Right ventricle myocardium inferior (tissue), 1 donor: ENCODE data around the gene KLF12. TPM values are rescaled to one million over a fixed set of nuclear protein-coding genes. Genes with fewer than 3 reads are reported as not detected.

Source experiments
- ATAC-seq: fragments of 200-7000 bp; cut with Tn5 transposase; one replicate; pipeline ENCODE4 v1.9.1; 2020; ENCODE audit warnings: mild to moderate bottlenecking, moderate library complexity
- DNase-seq: peaks from one replicate; pipeline ENCODE4 v3.0.0; 2021; ENCODE audit errors: missing footprints
- intact Hi-C: fragments of 100-400 bp; cut with DNase I; formaldehyde crosslinking; loops from one replicate; pipeline ENCODE4 v1.11.0; 2022
- long read RNA-seq: library from polyadenylated mRNA; unstranded; transcript quantifications from one replicate; pipeline ENCODE4 v2.0.0, GENCODE V29; 2021
- total RNA-seq: library from RNA; stranded (reverse); fragmentation: NEBNext Ultra II Directional; extraction: Animal tissue kit (Norgen Biotek cat#: 25700); gene quantifications from one replicate; pipeline ENCODE4 v1.2.1, GENCODE V29; 2021
- donor health status: DM: no; HTN: yes; CAD: no; lungs with severe emphysema.

Gene KLF12
- total RNA-seq, result 18.9 TPM
- long read RNA-seq, partial matches to known transcripts, result 0 of 2 reads
- long read RNA-seq, other reads (novel, unspliced or antisense), result 2 of 2 reads

DNA sequence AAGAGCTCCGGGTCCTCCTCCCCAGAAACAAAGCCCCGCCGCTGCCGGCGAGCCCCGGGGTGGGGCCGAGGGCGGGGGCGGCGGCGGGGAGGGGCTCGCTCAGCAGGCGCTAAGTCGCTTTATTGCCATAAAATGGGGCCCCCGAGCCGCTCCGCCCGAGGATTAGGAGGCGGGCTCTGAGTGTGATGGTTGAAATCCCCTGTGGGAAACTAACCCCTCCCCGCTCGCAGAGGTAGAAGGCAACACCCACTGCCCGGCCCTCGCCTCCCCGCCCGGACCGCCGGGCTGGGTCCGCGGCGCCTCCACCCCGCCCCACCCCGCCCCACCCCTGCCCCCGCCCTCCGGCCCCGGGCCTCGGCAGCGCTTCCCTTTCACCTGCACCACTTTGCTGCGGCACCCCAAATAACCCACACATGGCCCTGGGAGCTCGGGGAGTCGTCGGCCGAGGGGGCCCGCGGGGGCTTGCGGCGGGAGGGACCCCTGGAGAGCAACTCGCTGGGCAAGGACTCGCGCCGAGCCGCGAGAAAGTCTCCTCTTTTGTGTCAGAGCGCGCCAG is at the start of gene KLF12:
KLF12 (minus strand) TSS at position 184 of the 556 bp plus-strand sequence.
- intact Hi-C loops, result loop anchor here (2.0 to 5.0 kb wide), 4 partner anchors 77 to 367 kb away; no protein-coding TSS in a partner anchor
- peak; percentile 88 for ATAC-seq
- peak; percentile 91 for DNase-seq

DNA sequence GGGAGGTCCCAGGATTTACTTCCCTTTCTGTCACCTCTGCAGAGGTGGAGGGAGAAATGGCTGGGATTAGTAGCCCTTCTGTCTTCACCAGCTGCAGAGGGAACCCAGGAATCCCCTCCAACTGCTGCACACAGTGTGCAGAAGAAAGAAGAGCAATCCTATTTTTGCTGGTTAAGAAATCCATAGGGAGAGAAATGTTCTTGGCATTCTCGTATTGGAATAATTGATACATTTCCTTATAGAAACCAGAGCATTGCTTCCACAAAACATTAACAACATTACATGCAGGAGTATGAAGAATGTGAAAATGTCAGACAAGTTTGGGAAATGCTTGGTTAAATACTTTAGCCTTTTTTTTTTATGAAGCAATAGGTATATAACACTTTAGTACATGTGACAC is 48.3 kb upstream of the KLF12 start:
- no peak for ATAC-seq
- DNase-seq, result no peak
- intact Hi-C loops, result no loop called here

DNA sequence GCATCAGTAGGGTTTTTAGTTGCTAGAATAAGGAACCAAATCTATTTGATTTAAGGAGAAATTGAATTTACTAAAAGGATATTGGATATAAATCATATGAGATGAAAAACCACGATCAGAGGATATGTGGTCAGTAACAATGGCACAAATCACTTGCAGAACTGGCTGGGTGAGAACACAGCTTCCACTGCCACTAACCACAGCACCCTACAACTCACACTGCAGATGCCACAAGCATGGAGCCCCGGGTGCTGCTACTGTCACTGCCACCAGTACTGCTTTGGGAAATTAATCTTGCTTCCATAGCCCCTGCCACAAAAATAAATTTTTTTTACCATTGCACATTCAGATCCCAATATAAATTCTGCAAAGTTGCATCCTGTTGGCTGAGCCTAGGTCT is 40.6 kb upstream of the KLF12 start:
- ATAC-seq, result no peak
- intact Hi-C loops, result no loop called here
- DNase-seq, result no peak

DNA sequence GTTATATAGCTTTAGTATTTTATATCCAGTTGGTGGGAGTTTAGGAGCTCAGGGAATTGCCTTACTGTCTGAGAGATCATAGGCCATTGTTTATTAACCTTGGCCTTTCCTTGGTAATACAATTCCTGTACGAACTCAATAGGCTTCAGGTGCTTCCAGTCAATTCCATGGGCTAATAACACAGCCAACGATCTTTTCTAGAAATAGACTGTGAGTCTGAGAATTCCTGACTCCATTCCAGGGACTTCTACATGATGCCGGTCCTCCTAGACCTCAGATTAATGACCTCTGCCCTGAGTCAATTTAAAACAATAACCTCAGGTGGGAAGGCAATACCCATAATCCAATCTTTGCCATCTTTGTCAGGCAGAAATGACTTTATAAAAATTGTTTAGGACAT is 39.6 kb upstream of the KLF12 start:
- ATAC-seq, result no peak
- intact Hi-C loops, result no loop called here
- DNase-seq, result no peak

DNA sequence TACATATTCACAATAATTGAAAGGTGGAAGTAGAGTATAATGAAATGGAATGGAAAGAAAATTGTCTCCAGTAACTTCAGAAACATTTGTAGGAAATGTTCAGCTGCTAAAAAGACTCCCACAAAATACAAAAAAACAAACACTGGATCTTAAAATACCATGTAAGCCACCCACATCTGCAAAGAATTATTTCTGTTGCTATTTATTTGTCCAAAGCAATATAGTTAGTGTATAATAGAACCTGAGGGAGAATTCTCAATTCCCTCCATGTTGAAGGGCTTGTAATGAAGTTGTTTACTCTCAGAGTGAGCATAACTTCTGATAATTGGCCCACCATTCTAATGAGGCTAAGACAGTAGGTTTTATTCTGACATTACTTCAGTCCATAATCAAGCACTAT is 37.4 kb upstream of the KLF12 start:
- intact Hi-C loops, result no loop called here
- DNase-seq (no peak), ATAC-seq (no peak)

DNA sequence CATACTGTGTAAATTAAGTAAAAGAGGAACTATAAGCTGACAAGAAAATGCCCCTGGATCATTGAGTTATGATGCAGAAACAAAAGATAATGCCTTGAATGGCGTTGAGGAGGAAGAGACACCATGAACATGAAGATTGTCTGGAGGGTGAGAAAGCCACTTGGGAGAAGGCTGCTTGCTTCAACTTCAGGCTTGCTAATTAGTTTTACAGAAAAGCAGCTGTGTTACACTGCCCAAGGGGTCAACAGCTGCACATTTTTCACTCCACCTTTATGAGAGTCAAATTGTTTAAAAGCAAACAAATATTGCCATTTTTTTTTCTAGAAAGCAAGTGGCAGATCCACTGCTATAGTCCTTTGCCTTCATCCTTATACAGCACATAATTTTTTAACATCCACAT is 35.5 kb upstream of the KLF12 start:
- ATAC-seq (no peak), DNase-seq (no peak)
- intact Hi-C loops, result no loop called here

DNA sequence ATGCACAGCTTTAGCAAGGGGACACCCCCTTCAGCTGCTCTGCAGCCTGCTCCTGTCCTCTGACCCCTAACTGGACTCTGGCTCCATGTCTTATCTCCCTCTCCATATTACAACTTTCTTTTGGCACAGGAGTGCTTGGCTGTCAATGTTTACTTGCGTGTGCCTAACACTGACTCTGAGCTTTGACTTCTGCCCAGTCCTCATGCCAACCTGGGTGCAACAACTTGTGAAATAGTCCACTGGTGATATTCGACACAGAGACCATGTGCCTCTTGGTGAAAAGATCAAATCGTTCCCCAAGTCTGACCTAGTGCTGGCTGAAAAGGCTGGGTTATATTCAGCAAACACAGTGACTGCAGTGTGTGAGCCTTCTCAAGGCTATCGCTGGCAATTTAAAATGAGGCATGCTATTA is 34.1 kb upstream of the KLF12 start:
- ATAC-seq (peak; percentile 46), DNase-seq (no peak)
- intact Hi-C loops, result no loop called here

DNA sequence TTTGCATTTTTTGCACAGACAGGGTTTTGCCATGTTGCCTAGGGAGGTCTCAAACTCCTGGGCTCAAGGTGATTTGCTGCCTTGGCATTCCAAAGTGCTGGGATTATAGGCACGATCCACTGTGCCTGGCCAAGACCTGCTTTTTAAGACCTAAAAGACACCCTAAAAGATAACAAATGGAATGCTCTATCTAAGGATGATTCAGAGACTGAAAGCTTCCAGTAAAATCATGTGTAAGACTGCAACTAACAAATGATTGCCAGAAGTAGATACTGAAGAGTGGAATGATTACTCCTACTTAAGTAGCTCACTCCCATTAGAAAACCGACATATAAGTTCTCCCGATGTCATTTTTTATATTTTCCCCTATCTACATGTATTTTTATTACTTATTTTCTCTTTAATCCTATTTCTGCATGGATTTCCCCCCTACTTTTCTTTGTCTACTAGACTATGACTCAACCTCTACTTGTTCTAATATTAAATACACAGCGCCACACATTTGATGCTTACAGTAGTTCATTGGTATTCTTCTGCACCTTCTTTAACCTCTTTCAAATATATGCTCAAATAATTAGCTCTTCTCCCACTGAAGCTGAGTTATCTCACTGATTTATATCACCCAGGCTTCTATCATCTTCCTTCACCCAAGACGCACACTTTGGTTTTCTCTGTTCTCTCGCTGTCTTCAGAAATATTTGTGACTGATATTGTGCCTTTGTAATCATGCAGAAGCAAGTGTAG is 32.2 kb upstream of the KLF12 start:
- no peak for ATAC-seq

DNA sequence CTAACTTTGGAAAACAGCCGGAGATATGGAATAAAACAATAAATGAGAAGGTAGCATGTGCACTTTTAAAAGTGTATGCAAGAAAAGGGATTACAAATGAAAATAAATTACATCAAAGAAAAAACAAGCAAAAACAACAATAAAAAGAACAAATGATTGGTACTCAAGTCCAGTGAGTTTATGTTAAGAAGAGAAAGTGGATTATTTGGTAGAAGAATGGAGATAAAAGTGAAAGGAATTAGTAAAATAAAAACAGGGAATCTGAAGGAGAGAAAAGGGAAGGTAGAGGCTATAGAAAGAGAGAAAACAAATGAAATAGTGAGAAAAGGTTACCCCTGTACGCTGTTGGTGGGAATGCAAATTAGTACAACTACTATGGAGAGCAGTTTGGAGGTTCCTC is 28.6 kb upstream of the KLF12 start:
- DNase-seq (no peak), ATAC-seq (no peak)
- intact Hi-C loops, result no loop called here

More for the DNA sequence above, 32.2 kb upstream of the KLF12 start:
- intact Hi-C loops, result no loop called here
- no peak for DNase-seq

DNA sequence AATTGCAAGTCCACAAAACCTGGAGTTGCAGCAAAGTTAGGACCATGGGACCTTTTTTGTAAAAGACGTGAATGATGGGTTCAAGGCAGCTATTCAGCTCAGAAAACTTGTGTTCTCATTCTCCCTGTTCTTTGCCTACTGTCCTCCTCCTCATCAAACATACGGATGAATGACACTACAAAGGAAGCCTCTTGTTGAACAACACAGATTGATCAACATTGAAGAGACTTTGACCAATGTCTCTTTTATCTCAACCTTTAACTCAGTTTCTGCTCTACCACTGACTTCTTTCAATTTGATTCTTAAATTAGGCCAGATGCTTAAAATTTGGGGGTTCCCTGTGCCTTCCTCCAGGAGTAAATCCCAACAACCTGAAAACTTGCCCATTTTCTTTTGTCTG is 27.9 kb upstream of the KLF12 start:
- intact Hi-C loops, result no loop called here
- ATAC-seq, result no peak
- no peak for DNase-seq

DNA sequence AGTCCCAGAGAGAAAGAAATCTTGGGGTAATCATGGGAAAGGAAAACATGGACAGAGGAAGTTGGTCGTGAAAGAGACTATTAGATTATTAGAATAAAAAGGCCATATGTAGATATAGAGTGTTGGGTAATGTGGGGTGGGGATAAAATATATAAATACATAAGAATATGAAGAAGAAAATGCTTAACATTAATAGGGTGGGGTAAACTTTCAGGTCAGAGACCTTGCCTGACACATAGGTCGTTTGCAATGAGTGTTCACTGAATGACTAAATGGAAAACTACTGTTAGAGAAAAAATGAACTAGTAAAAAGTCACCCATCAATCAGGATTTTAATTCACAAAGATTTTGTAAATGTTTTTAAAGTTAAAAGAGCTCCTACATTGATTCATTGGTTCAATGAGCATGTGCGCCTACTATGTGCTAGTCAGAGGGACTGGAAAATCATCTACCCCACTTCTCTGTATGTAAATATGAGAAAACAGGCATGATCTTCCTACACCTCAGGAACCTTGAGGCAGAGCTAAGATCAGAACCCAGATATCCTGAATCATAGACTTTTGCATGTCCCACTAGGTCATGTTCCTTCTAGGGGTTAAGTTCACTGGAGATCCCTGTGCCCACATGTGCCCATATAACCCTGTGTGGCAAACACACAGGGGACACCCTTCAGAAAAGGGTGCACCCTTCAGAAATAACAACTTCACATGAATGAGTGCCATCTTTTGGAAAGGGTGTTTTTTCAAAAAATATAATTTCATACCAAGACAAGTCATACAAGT is 24.6 kb upstream of the KLF12 start:
- no peak for ATAC-seq
- DNase-seq, result no peak
- intact Hi-C loops, result no loop called here

DNA sequence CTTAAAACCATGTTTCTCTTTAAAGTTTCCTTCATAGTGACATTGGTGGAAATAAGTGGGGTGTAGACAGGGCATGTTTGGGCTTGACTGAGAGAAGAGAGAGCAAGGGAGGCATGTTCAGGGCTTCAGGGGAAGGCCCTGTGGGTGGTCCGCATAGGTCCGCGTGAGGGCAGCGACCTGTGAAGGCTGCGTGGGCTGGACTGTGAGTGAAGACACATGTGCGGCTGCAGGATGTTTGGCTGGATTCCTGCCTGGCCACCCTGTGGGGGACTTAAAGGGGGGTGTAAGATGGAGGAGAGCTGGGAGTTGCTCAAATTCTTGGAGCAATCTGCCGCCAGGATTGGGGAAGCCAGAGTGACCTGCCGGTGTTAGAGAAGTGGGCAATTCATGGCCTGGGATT is 23.8 kb upstream of the KLF12 start:
- intact Hi-C loops, result no loop called here
- DNase-seq (peak; percentile 52), ATAC-seq (no peak)

DNA sequence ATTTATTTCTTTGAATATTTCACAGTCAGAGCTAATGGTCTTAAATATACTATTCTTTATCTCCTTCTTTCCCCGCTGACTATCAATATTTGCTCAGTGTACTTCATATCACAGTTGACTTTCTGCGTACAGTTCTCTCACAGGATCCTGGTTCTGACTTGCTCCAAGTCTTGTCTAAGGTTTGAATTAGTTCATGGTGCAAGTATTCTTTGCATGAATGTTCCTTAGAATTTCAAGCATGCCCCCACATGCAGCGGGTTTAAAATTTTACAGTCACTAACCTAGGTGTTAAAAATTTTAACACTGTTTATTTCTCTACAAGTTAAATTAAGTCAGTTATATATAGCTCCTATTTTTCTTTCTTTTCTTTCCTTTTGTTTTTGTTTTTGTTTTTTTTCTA is 20.8 kb upstream of the KLF12 start:
- DNase-seq, result no peak
- intact Hi-C loops, result no loop called here

DNA sequence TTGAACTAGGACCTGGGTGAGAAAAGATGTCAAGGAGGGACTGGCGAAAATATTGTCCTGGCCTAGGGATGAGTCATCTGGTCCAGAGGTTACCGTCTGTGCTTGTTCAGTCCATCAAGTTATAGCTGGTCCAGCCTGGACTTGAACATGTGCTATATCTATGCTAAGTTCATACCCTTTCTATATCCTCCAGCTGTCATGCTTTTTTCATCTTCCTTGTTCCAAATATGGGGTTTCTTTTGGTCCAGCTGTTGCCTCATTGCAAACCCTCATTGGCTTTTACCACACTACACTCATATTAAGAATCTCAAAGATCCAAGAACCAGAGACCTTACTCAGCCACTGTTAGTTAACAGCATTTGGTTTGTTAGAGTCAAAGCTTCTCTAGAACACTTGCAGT is 19.1 kb upstream of the KLF12 start:
- no peak for DNase-seq
- intact Hi-C loops, result no loop called here
- ATAC-seq, result no peak

More for the DNA sequence above, 20.8 kb upstream of the KLF12 start:
- ATAC-seq, result no peak

DNA sequence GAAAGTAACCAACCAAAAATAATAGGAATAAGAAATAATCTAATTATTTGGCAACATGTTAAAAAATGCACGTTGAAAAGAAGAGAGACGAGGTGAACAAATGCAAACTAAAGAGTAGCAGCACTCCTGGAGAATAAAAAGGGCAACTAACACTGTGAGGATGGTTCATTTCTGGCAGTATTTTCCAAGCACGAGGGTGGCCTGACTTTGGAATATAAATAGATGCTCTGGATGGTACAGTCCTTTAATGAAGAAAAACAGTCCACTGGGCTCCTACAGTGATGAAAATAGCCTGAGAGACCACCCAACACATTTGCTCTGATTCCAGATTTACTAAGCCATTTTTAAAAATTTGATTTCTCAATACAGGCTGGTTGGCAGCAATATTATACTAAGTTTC is 17.7 kb upstream of the KLF12 start:
- intact Hi-C loops, result no loop called here
- DNase-seq (no peak), ATAC-seq (no peak)

DNA sequence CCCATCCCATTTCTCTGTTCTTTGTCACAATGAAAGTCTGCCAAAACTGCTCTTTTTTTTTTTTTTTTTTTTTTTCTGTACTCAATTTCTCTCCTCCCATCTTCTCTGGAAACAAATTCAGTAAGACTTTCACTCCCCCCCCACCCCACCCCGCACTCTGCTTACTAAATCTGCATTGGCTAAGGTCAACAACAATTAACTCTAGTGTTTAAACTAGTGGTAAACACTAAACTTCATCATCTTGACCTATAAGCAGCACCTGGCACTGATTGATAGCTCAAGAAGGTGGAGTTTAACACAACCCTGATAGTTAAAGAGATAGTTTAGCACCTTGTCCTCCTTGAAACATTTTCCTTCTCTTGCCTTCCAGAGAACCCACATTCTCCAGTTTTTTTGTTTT is 14.1 kb upstream of the KLF12 start:
- intact Hi-C loops, result no loop called here
- ATAC-seq (no peak), DNase-seq (no peak)

DNA sequence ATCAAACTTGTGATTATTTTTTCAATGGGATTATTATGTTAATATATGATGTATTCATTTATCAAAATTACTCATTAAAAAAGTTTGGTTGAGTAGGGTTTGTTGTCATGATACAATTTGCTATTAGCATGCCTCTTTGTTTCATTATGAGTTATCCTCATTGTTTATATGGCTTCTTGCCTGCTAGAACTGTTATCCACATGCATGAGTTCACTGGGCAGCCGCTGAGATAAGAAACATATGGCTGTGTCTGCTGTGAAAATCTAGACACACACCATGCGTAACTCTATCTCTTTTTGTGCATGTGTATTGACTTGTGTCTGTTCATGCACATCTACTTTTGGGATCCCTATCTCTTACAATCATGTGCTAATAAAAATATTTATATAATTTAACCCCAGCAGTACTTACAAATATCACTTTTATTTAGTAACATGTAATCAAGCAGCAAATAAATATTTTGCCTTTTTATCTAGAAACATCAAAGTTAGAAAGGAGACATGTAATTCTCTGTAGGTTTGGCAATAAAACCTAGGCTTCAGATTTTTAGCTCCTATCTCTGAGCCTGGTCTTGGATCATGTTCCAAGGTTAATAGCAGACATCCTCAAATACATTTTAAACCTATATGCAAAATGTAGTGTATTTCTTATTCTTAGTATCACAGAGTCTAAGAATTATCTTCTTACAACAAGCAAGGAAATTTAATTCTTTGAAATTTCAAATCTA is 11.2 kb upstream of the KLF12 start:
- no peak for DNase-seq
- peak; percentile 64 for ATAC-seq
- intact Hi-C loops, result no loop called here

DNA sequence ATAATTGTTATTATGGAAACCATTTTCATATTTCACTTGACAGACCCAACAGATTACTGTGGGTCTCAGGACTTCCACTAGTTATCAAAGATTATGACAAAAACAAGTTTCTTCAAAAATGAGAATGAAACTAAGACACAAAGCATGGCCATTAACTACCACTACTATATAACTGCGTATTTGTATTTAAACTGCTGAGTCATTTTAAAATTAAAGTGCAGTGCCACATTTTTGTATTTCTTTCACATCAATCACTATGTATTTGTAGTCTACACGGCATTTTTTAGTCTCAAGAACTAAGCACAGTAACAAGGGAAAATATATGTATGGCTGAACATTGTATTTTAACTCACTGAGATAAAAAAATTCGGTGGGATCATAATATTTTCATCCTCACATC is 10.1 kb upstream of the KLF12 start:
- DNase-seq, result no peak
- no peak for ATAC-seq
- intact Hi-C loops, result no loop called here

DNA sequence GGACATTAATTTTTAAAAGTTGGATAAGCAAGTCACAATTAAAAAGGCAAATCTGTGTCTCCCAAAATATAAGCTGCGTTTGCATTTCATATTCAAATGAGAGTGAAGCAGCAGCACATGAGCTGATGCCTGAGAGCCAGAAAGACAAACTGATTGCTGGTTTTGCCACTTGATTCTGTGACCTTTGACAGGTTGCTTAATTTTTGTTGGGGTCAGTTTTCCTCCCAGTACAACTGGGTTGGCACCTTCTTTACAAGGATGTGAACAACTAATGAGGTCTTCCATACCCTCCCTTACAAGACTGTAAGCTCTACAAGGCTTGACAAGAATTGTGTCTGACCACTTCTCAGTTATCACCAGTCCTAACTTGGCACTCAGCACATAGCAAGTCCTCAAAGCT is 8.1 kb upstream of the KLF12 start:
- DNase-seq, result no peak
- intact Hi-C loops, result no loop called here

More for the DNA sequence above, 8.1 kb upstream of the KLF12 start:
- ATAC-seq, result no peak
